Thyroid gland (tissue), 4 donors: ENCODE measurements around the gene MAPK8IP3.

Source experiments
- CTCF ChIP-seq, 6 experiments: fragments of 200-600 bp in 3 of 6; fragments of 450-650 bp in 3 of 6; sonication (generic) in 3 of 6; IDR thresholded peaks; one replicate each; pipeline ENCODE4 v1.5.1; 2016 to 2019; ENCODE audit warnings: antibody characterized with exemption in 6 of 6, mild to moderate bottlenecking in 2 of 6, inconsistent platforms in 1 of 6, moderate library complexity in 1 of 6
- POLR2A ChIP-seq, 2 donors: fragments of 450-650 bp; IDR thresholded peaks; one replicate each; pipeline ENCODE4 v1.6.1; 2017; ENCODE audit warnings: antibody characterized with exemption in 2 of 2, mild to moderate bottlenecking in 2 of 2, moderate library complexity in 1 of 2

GRCh38 chr16:1790611-1791255 is 84.7 kb downstream of the MAPK8IP3 start:
- TF ChIP-seq CTCF (IDR thresholded peaks at IDR 0.05) (no peak), POLR2A (IDR thresholded peaks at IDR 0.05) (no peak)
